Renal pelvis (tissue), 4 donors: ENCODE results near the gene RFX8. TPM values are rescaled to one million over a fixed set of nuclear protein-coding genes. Genes with fewer than 3 reads are reported as not detected.
"Not testable (repeated sequence)": the region's sequence is repeated elsewhere in the genome, so short reads cannot be mapped to it uniquely, and the experiment has no call there.

ENCODE experiments used
- DNase-seq: peaks from one replicate; pipeline ENCODE4 v3.0.0-alpha.2; 2013
- polyA plus RNA-seq, 3 donors: library from polyadenylated mRNA; unstranded; fragments of 120-200 nt; gene quantifications; one replicate each; pipeline ENCODE4 v1.2.1, GENCODE V29; 2013; ENCODE audit not compliant: insufficient read length in 3 of 3

The RFX8 gene
- polyA plus RNA-seq, 3 donors, result 0.75 to 1.2 (median 0.95) TPM

DNA sequence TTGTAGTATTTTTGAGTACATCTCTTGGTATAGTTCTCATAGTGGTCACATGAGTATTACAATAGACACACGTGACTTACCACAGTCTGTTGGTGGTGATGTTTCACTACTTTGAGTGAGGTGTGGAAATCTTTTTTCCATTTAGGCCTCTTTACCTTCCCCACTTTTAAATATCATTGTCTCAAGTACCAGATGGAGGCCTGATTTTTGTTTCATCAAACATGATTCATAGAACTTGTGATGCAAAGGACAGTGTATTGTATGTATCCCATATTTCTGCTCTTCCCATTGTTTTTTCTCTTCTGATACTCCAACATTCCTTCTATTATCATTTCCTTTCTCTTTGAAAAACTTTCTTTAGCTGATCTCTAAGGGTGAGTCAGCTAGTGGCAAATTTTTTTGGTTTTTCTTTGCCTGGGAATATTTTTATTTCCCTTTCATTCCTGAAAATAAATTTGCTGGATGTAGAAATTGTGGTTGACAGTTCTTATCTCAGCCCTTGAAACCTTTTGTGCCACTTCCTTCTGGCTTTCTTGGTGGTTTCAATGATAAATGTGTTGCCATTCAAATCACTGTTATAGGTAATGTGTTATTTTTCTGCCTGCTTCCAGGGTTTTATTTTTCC is 32.8 kb downstream of the RFX8 start:
- no peak for DNase-seq

DNA sequence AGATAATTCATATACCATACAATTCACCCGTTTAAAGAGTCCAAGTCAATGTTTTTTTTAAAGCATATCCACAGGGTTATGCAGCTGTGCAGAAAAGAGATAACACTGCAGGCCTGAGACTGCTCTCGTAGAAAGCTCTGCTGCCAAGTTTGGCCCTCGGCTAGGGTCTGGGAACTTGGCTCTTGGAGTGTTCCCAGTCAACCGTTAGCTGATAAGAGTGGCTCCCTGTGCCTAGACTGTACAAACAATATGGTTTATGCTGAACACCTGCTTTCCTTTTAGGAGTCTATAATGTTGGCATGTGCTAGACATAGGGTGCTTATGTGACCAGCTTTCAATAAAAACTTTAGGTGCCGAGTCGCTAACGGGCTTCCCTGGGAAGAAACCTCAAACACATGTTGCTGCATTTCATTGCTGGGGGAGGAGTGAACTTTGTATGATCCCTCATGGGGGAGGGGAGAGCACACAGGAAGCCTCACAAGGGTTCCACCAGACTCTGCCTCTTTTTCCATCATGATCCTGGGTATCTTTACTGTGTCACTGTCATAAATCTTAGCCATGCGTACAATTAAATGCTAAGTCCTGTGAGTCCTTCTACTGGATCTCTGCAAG is 34.7 kb downstream of the RFX8 start:
- DNase-seq, result peak; percentile 31

DNA sequence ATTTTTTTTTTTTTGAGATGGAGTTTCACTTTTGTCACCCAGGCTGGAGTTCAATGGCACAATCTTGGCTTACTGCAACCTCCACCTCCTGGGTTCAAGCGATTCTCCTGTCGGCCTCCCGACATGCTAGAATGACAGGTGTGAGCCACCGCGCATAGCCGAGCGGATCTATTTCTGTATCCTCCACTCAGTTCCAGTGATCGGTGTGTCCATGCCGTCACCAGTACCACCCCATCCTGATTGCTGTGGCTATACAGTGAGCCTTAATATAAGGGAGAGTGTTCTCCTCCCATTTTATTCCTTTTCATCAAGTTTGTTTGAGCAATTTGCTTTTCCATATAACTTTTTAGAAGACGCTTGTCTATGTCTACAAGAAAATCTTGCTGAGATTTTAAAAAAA is 35.2 kb downstream of the RFX8 start:
- DNase-seq, result no peak

DNA sequence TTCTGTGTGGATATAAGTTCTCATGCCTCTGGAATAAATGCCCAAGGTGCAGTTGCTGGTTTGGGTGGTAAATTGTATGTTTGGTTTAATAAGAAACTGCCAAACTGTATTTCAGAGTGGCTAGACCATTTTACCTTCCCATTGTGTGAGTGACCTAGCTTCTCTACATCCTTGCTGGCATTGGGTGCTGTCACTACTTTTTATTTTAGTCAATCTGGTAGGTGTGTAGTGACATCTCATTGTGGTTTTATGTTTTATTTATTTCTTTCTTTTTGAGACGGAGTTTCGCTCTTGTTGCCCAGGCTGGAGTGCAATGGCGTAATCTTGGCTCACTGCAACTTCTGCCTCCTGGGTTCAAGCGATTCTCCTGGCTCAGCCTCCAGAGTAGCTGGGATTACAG is 36.4 kb downstream of the RFX8 start:
- not testable (repeated sequence) for DNase-seq

GRCh38 chr2:101435001-101435862 is 39.7 kb downstream of the RFX8 start:
- peak; percentile 52 for DNase-seq

- DNase-seq, result no peak
These were observed 41.4 kb downstream of the RFX8 start for GRCh38 chr2:101433465-101433864.

- no peak for DNase-seq
These were observed 42.3 kb downstream of the RFX8 start for GRCh38 chr2:101432411-101433181.

- no peak for DNase-seq
These were observed 43.4 kb downstream of the RFX8 start for GRCh38 chr2:101431486-101431885.

- no peak for DNase-seq
These were observed 44.8 kb downstream of the RFX8 start for GRCh38 chr2:101430156-101430555.

DNA sequence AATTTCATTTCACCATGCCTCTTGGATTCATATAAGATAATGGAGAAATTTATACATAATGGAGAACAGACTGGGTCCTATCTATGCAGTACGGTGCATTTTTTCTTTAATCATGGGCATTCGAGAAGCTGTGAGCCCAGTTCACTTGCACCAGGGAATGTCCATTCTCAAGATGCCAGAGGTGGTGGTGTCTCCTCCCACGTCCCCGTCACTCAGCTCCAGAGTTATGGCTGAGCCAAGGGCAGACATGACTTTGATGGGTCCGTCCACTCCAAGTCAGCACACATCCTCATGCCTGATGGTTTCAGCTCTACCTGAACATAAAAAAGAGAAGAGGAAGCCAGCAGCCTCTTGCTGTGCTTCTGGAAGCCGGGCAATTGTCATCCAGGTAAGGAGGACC is 45.5 kb downstream of the RFX8 start:
- DNase-seq, result no peak

GRCh38 chr2:101428422-101429176 is 46.3 kb downstream of the RFX8 start:
- no peak for DNase-seq

- DNase-seq, result no peak
These were observed 47.2 kb downstream of the RFX8 start for GRCh38 chr2:101427743-101428142.

GRCh38 chr2:101427240-101427639 is 47.7 kb downstream of the RFX8 start:
- no peak for DNase-seq

DNA sequence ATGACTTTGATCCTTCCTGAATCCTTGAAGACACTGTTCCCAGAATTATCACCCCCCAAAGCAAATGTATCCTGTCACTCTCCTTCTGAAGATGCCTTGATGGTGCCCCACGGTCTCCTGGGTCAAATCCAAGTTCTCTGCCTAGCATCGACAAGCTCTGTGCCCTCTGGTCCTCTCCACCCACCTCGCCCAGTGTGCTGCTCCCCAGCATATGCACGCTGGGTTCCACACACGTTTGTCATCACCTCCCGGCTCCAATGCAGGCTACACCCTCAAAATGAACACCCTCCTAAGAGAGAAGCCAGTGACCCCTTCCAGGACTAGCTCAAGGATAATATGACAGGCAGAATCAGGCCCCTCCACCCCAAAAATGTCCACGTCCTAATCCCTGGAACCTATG is 48.1 kb downstream of the RFX8 start:
- no peak for DNase-seq

GRCh38 chr2:101420623-101421022 is 54.3 kb downstream of the RFX8 start:
- DNase-seq, result no peak

DNA sequence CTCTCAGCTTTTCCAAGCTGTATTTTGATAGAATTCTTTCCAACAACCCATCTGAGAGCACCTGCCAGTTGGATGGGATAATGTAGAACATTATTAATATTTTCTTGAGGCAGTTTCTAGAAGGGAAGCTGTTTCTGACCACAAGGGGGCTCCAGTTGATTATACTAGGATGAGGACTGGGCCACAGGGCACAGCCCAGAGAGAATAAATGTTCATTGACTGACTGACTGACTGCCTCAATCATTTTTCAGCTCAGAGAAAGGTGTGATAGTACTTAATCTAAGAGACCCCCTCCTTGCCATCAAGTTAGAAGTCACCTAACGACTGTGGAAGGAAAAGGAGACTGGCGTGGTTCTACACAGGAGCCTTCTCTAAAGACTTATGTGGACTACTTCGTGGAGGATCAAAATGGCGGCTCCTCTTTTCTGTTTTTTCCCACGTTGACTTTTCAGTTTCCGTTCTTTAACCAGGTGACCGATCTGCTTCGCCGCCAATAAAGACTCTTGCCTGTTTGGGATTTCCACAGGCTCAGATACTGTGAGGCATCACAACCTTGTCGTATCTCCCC is 55.7 kb downstream of the RFX8 start:
- peak; percentile 27 for DNase-seq

DNA sequence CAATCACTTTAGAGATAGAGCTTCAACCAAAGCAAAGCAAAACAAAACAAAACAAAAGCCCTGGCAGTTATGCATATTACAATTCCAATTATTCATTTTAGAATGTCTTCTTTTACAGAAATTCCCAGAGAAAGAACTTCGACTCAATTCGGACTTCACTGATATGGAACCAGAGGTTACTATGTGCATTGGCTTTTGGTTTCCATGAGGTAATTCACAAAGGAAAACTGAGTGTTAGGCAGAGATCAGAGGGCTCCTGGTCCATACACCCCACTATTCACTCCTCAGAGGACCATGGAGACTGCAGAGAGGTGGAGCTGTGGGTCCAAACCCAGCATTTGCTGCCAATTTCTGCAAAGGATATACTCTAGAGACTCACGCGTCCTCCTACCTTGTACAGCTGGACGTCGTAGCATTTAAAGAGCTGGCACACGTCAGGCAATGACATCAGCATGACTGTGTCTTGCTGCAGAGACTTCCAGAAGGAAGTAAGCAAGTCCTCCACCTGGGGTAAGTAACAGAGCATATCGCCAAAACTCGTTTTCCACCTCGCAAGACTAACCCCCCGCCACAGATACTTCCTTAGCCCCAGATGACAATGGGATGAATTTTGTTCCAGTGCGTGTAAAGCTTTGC is 56.3 kb downstream of the RFX8 start:
- no peak for DNase-seq

DNA sequence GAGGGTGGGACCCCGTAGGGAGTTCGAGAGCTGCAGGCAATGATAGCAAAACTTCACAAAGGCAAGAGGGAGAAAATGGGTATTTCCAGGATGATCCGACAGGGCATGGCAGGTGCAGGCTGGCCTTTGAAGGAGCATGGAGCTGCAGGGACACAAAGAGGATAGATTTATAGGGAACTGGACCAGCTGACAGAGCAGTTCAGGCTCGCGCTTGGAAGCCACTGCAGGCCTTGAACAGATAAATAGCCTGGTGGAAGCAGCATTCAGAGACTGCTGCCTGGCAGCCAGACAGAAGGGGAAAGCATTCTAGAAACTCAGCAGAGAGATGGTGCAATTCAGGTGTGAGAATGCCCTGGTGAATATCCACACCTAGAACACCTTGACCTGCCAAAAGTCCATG is 58.3 kb downstream of the RFX8 start:
- DNase-seq, result no peak

DNA sequence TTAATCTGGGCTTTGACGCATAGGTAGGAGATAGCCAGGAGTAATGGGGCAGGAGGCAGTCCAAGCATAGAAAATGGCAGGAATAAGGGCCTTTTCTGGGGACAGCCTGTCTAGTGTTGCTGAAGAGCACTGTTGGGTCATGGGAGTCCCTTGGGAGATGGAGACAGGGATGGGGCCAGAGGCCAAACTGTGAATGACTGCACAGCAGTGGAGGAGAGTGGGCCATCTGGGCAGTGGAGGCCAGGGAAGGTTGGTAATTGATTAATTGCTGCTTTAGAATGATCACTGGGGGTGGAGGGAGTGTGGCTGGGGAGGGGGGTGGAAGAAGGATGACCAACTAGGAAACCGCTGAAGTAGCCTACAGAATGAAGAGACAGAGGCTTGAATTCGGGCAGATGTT is 59.0 kb downstream of the RFX8 start:
- no peak for DNase-seq

GRCh38 chr2:101415220-101415619 is 59.7 kb downstream of the RFX8 start:
- no peak for DNase-seq
